Myocyte (in vitro differentiated cells): Measurements from ENCODE around the gene NTN4. TPM values are rescaled to one million over a fixed set of nuclear protein-coding genes. Genes with fewer than 3 reads are reported as not detected.
"Not testable (repeated sequence)": the region's sequence is repeated elsewhere in the genome, so short reads cannot be mapped to it uniquely, and the experiment has no call there.

ENCODE experiments used
- DNase-seq: peaks from one replicate; pipeline ENCODE4 v3.0.0-alpha.2; 2012; ENCODE audit warnings: low read depth
- total RNA-seq: library from RNA; depleted of rRNA; stranded (reverse); fragments of >200 nt; gene quantifications from 2 replicates; pipeline ENCODE4 v1.2.3, GENCODE V29; 2014

NTN4 gene
- total RNA-seq, 1 donor from 2014 or later = 33.2 TPM

DNA sequence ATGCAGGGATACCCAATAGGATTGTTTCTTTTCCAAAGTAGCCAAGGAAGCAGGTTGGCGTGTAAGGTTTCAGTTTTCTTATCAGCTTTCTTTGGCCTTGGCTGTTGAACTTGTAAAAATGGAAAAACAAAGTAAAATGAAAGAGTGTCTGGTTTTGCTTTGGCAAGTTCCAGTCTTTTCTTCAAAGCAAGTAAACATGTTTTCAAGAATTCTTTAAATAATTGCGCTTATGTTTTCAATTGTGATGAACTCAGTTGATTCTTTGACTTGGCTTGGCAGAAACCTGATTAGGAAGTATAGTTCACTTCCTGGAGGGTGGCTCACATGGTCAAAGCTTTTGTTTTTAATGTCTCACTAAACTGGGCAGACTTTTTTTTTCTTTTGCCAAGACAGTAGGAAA lies 127.0 kb downstream of the NTN4 start:
- no peak for DNase-seq

DNA sequence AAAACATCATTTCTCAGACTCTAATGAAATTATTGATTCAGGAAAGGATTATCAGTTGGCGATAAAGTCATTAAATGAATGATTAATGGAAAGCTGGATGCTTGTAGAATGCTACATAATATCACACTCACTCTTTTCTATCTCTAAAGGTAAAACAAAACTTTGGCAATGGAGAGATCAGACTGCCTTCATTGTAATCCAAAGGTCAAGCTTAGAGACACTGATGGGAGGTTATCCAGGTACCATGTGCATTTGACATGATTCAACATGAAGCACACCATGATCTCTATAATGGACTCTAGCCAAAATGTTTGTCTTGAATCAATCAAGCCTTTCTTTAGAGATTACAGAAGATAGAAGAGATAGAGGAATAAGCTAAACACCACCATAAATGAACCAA lies 129.2 kb downstream of the NTN4 start:
- DNase-seq = no peak

DNA sequence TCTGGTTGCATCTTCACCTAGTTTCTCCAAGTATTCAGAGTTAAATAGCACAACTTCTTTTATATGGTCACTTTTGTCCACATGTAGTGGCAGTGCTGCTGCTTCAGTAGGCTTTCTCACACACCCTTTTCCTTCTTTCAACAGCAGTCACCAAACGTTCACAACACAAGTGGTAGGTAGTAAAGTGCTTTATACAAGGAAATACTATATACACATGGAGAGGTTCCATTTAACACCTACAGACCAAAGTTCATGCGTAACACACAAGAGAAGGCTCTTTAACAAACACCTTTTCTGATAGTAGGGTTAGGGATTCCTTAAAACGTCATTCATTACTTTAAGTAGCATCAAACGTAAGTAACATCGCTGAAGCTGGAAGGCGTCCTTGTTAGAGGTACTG lies 132.2 kb downstream of the NTN4 start:
- DNase-seq = no peak

DNA sequence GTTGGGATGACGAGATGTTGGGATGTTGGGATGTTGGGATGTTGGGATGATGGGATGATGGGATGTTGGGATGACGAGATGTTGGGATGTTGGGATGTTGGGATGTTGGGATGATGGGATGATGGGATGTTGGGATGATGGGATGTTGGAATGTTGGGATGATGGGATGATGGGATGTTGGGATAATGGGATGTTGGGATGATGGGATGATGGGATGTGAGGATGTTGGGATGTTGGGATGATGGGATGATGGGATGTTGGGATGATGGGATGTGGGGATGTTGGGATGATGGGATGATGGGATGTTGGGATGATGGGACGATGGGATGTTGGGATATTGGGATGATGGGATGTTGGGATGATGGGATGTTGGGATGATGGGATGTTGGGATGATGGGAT lies 135.9 kb downstream of the NTN4 start:
- DNase-seq = not testable (repeated sequence)

DNA sequence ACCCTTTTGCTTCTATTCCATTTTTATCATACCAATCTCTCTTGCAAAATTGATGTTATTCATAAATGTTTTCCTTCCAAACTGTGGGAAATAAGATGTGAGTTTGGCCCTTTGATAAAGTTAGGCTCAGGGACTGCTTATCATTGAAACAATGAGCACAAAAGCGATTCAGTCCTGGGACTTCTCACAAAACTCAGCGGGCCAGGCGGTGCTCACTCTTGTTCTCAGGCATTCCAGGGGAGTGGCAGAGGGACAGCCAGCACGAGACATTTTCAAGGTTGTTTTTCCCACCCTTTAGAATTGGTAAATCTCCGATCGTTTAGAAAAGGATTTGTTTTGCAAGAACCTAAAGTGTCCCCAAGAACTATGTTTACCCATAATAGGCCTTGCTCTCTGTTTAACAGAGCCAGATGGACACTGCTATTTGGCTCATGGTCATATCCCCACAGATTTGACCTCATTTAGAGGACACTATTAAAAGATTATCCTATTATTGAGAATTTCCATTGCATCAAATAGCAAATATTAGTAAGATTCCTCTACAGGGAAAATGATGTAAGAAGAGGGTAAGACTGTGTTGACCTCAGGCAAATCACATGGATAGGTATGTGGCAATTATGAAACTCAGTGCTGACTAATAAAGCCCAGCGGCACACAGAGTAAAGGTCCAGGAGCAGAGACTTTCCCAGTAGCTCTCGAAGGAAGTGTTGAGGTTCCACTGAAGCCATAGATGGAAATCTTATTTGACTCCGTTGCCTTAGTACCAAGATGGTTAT lies 136.6 kb downstream of the NTN4 start:
- DNase-seq = no peak

DNA sequence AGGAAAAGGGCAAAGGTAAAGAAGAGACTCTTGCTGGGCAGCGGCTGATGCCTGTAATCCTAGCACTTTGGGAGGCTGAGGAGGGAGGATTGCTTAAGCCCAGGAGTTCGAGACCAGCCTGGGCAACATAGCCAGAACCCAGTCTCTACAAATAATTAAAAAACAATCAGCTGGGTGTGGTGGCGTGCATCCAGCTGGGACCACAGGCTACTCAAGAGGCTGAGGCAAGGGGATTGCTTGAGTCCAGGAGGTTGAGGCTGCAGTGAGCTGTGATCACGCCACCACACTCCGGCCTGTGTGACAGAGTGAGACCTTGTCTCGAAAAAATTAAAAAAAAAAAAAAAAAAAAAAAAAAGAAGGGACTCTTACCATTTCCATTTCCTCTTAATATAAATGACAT lies 138.9 kb downstream of the NTN4 start:
- no peak for DNase-seq

DNA sequence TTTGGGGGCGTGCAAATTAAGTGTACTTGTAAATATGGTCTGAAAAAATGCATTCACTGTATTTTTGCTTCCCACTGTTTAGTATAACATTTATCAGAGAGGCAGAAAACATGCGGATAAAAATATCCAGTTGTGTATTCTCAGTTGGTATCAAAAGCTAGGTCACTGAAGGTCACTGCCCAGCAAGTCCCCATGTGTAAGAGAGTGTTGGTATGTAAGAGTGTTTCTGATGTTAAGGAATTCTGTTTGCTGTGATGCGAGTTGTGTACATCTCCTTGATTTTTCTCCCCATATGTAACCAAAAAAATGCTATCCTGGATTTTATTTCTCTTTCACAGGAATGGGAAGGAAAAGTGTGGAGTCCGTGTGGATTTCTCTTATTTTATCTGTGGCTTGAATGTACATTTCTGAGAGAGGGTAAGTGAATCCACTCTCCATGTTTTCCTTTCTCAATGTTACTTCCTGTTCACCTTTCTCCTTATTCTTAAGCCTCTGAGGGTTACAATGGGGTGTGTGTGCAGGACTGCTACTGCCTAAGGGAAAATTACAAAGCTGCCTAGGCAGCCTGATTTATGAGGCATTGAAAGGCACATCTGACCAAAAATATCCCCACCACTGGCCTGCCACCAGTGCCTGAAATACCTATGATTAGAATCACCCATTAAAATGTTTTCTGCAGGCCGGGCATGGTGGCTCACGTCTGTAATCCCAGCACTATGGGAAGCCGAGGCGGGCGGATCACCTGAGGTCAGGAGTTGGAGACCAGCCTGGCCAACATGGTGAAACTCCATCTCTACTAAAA lies 141.4 kb downstream of the NTN4 start:
- peak; percentile 64 for DNase-seq

DNA sequence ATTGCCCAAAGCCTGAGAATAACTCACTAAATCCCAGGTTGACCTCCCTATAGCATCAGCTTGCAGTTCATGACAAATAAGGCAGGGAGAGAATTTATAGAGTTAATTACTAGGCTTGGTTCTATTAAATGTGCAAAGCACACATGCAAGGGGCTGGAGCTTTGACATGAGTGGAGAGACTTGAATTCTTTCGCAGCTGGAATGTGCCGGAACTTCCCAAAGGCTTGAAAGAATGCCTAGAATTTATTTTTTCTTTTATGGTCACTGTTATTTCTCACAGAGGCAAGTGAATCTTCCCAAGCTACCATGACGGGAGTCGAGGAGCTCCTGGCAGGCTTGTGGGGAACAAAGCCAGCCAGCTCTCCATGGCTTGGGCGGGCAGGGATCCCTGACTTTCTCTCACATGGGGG lies 143.8 kb downstream of the NTN4 start:
- peak; percentile 51 for DNase-seq

DNA sequence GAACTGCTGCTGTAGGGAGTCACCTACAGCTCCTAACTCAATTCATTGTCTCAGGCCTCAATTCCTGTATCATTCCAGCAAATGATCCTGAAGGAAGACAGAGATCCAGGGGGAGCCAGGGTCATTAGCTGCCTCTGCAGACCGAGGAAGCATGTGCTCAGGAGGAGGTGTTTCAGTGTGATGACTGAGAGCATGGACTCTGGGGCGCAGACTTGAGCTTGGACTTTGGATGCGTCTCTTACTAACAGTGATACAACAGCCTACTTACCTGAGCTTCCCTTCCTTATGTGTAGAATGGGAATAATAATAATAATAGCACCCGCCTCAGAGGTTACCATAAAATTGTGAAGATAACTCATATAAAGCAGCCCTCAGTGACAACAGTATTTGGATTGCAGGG lies 147.3 kb downstream of the NTN4 start:
- no peak for DNase-seq

DNA sequence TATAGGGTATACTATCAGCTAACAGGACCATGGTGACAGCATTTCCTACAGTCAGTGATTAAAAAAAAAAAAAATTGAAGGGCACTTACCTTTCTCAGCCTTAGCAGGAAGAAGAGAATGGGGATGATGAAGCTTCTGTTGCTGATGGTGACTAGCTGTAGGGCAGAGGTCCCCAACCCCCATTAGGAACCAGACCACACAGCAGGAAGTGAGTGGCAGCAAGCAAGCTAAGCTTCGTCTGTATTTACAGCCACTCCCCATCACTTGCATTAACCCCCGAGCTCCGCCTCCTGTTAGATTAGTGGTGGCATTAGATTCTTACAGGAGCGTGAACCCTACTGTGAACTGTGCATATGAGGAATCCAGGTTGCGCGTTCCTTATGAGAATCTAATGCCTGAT lies 148.0 kb downstream of the NTN4 start:
- no peak for DNase-seq

DNA sequence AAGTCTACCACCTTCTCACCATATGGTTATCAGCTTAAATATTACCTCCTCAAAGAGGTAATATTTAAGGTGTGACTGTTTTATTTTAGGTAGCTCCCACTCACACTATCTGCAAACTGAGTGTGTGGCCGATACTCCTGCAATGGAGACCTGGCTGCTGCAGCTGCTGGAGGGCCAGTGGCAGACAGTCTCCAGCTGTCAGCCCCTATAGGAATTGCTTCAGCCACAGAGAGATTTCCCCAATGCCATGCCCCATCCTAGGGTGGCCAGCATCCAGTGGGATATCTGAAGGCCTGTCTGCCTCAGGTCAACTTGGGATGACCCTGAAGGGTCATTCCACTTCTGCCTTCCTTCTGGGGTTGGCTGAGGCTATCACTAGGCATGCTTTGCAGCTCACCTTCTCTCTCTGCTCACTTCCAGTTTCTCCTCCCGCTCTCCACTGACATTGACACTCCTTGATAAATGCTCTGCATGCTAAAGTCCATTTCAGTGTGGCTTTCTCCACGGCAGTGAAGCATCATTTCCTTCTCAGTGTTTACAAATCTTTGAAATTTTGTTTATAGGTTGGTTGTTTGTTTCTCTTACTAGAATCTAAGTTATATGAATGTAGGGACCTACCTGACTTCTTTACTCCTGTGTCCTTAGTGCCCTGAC lies 149.1 kb downstream of the NTN4 start:
- no peak for DNase-seq

DNA sequence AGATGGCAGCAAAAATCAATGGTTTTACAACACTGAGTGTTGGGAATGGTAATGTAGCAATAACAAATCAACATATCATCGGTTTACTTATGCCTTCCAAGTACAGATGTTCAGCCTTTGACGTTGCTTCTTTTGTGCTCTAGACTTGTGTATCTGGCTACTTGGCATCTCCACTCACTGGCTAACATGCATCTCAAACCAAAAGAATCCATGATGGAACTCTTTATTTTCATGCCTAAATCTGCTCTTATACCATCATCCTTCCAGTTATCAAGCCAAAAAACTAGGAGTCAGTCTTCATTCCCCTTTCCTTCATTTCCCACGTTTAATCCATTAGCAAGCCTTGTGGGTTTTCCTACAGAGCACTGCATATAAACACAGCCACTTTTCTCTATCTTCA lies 150.0 kb downstream of the NTN4 start:
- DNase-seq = no peak

DNA sequence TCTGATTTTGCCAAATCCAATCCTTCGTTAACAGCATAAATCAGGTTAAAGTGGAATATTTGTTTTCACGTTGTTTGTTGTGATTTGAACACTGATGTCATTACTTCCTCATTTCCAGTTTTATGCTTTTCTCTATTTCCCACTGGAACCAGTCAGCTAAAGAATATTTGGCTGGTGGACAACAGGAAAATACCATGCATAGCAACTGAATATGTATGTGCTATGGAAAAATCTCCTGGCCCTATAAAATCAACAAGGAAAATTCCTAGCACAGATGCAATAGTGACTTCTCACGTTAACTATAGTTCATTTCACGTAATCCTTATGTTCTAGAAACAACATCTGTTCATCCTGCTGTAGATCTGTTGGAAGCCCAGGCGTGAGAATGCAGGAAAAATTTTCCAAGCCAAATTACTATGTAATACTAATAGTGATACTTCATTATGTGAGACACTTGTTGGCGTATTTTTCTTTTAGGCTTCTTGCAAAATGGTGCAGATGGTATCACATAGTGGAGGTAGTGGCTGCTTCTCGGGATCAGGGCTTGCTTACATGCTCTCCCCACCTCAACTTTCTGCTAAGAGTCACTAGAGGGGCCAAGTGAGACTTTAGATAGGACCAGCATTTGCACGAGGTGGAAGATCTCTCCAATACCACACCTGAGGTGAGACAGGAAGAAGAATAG lies 153.0 kb downstream of the NTN4 start:
- peak; percentile 37 for DNase-seq

DNA sequence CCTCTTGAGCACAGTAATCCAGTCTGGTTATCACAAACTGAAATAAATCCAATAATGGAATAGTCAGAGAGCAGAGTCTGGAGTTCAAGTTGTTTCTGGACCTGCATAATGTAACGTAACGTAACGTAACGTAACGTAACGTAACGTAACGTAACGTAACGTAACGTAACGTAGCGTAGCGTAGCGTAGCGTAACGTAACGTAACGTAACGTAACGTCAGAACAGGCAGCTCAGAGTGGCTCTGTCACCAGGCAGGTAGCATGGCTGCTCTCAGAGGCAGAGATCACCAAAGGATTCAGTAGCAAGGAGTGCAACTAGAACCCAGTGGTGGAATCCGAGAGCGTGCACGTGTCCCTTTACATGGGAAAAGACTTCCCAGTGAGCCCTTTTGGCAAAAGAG lies 153.6 kb downstream of the NTN4 start:
- DNase-seq = no peak

DNA sequence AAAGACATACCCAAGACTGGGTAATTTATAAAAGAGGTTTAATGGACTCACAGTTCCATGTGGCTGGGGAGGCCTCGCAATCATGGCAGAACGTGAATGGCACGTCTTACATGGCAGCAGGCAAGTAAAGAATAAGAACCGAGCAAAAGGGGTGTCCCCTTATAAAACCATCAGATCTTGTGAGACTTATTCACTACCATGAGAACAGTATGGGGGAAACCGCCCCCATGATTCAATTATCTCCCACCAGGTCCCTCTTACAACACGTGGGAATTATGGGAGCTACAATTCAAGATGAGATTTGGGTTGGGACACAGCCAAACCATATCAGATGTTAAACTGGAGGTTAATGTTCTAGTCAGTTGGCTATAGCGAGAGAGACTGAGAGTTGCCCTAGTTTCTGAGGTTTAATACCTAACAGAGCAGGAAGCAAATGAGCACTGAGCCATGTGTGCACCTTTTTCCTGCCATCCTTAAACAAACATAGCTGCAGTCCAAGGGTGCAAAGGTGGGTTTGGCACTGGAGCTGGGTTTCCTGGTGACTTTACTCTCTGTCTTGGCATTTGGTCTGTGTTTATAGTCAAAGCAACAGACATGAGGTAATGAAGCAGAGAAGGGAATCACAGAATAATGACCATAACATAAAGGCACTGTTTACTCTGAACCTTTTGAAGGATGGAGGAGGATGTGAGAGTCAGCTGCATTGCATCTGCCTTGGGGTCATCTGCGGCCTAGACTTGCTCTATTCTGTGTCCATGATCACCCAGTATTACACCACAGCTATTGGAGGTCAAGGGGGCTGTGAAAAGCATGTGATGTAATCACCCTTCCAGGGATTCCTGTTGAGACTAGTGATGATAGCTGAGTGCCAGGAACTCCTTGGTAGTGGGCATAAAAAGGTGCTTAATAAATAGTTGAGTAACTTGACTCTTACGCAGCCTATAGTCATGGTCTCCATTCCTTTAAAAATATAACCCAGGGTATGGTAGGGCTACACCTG lies 155.6 kb downstream of the NTN4 start:
- DNase-seq = no peak

DNA sequence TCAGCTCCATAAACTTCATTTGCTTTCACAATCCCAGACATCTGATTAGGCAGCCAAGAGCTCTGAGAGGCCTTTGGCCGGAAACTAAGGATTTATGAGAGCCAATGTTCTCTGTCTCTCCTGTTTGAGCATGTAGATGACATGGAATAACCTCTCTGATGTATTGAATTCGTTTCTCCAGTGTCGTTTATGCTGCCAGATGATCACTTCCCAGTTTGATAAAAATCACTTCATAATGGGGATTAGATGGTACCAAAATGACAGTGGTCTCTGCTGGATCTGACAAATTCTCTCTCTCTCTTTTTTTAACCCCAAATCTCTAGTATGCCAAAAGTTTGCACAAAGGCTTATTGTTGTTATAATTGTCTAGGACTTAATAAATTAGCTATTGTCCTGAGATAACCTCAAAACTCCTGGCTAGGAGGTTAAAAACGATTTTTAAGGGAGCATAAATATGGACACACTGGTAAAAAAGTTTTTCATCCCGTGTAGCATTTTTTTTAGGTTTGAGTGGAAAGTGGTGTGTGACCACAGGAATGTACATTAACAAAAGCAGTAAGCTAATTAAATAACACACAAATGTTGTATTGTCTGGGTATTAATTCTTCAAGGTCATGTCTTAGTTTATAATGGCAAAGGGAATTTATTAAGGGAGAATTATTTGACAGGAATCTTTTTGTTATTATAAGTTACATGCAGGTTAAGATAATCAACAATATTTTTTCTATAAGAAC lies 156.7 kb downstream of the NTN4 start:
- peak; percentile 13 for DNase-seq

DNA sequence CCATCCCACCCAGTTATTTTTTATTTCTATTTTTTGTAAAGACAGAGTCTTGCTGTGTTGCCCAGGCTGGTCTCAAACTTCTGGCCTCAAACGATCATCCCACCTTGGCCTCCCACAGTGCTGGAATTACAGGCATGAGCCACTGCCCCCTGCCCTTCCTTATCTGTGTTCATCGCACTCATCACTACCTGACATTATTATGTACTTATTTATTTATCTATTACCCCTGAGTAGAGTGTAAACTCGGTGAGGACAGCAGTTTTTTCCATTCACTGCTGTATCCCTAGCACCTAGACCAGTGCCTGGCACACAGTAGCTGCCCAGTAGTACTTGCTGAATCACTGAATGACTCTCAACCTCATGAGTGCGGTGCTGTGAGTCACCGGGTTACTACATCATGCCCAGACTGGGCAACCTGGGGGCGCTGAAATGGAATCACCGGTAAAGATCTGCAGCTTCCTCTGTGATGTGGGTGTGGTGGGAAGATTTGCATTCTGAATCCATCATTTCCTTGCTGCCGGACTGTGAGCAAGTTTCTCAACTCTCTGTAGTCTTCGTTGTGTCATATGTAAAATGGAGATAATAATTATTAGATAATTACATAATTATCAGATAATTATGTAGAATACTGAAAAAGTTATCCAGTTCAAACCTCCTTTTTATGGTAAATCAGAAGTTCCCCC lies 157.4 kb downstream of the NTN4 start:
- DNase-seq = peak; percentile 54

DNA sequence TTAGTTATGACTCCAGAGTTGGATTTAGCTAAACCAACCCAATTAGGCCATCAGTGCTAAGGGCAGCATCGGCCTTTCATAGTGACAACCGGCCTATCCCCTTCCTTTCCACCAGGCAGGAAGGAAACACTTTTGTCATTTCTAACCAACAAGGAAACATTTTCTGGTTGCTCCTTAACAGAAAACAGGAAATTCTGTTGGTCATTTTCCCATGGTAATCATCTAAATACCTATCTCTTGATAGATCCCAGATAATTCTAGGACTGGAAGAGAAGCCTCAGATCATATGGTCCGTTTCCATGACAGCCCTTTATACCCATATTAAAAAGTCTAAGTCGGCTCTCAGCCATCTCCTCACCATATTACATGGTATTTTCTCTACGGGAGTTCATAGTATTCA lies 160.1 kb downstream of the NTN4 start:
- DNase-seq = no peak

DNA sequence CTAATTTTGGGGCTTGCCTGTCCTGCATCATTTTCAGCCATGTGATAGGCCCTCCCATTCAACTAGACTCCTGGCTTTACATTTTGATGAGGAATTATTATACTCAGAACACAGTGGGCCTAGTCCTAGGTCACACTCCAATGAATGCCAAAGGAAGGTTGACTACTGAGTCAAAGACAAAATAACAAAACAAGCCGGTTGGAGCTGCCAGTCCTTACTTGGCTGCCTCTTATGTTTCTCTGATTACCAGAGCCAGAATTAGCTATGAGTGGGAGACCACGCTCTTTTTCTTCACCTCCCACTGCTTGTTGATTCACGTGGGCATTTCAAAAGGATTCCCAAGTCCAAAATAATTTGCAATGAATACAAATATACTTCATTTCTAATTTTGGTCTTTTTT lies 161.2 kb downstream of the NTN4 start:
- no peak for DNase-seq
